Measurements from ENCODE around the gene TMEM260.
"Not testable (repeated sequence)": the region's sequence is repeated elsewhere in the genome, so short reads cannot be mapped to it uniquely, and the experiment has no call there.

Gene TMEM260

GRCh38 chr14:56594428-56594827 is 14.8 kb downstream of the TMEM260 start:
- no peak for DNase-seq (ENCODE audit: low read depth in 1 of 2, low spot score in 1 of 2)

GRCh38 chr14:56598519-56598918 is 18.9 kb downstream of the TMEM260 start:
- DNase-seq (ENCODE audit: low read depth in 1 of 2, low spot score in 1 of 2), result no peak

- no peak for DNase-seq (ENCODE audit: low read depth in 1 of 2, low spot score in 1 of 2)
These were observed 24.1 kb downstream of the TMEM260 start for GRCh38 chr14:56603648-56604047.

GRCh38 chr14:56608689-56609088 is 29.1 kb downstream of the TMEM260 start:
- DNase-seq (ENCODE audit: low read depth in 1 of 2, low spot score in 1 of 2), result no peak

GRCh38 chr14:56611663-56612062 is 32.1 kb downstream of the TMEM260 start:
- DNase-seq (ENCODE audit: low read depth in 1 of 2, low spot score in 1 of 2), result not testable (repeated sequence)

GRCh38 chr14:56617084-56617483 is 37.5 kb downstream of the TMEM260 start:
- no peak for DNase-seq (ENCODE audit: low read depth in 1 of 2, low spot score in 1 of 2)

GRCh38 chr14:56630707-56631106 is 51.1 kb downstream of the TMEM260 start:
- no peak for DNase-seq (ENCODE audit: low read depth in 1 of 2, low spot score in 1 of 2)

GRCh38 chr14:56632195-56632594 is 52.6 kb downstream of the TMEM260 start:
- no peak for DNase-seq (ENCODE audit: low read depth in 1 of 2, low spot score in 1 of 2)

GRCh38 chr14:56633544-56633943 is 53.9 kb downstream of the TMEM260 start:
- DNase-seq (ENCODE audit: low read depth in 1 of 2, low spot score in 1 of 2), result no peak

- no peak for DNase-seq (ENCODE audit: low read depth in 1 of 2, low spot score in 1 of 2)
These were observed 55.4 kb downstream of the TMEM260 start for GRCh38 chr14:56635041-56635440.

GRCh38 chr14:56647493-56647892 is 67.9 kb downstream of the TMEM260 start:
- DNase-seq (ENCODE audit: low read depth in 1 of 2, low spot score in 1 of 2), result no peak

GRCh38 chr14:56648508-56649301 is 69.1 kb downstream of the TMEM260 start:
- DNase-seq (ENCODE audit: low read depth in 1 of 2, low spot score in 1 of 2), result no peak

- no peak for DNase-seq (ENCODE audit: low read depth in 1 of 2, low spot score in 1 of 2)
These were observed 69.8 kb downstream of the TMEM260 start for GRCh38 chr14:56649382-56649781.

GRCh38 chr14:56650048-56650447 is 70.5 kb downstream of the TMEM260 start:
- no peak for DNase-seq (ENCODE audit: low read depth in 1 of 2, low spot score in 1 of 2)

GRCh38 chr14:56650979-56651378 is 71.4 kb downstream of the TMEM260 start:
- DNase-seq (ENCODE audit: low read depth in 1 of 2, low spot score in 1 of 2), result no peak

- DNase-seq (ENCODE audit: low read depth in 1 of 2, low spot score in 1 of 2), result no peak
These were observed 78.0 kb downstream of the TMEM260 start for GRCh38 chr14:56657604-56658003.

- no peak for DNase-seq (ENCODE audit: low read depth in 1 of 2, low spot score in 1 of 2)
These were observed 79.8 kb downstream of the TMEM260 start for GRCh38 chr14:56659378-56659777.

GRCh38 chr14:56659964-56660551 is 80.5 kb downstream of the TMEM260 start:
- no peak for DNase-seq (ENCODE audit: low read depth in 1 of 2, low spot score in 1 of 2)

GRCh38 chr14:56660677-56661389 is 81.2 kb downstream of the TMEM260 start:
- DNase-seq (ENCODE audit: low read depth in 1 of 2, low spot score in 1 of 2), result no peak

- no peak for DNase-seq (ENCODE audit: low read depth in 1 of 2, low spot score in 1 of 2)
These were observed 81.9 kb downstream of the TMEM260 start for GRCh38 chr14:56661478-56661877.

GRCh38 chr14:56664811-56665421 is 85.3 kb downstream of the TMEM260 start:
- DNase-seq (ENCODE audit: low read depth in 1 of 2, low spot score in 1 of 2), result no peak

- DNase-seq (ENCODE audit: low read depth in 1 of 2, low spot score in 1 of 2), result no peak
These were observed 86.7 kb downstream of the TMEM260 start for GRCh38 chr14:56666294-56666693.

All from activated CD4-positive, alpha-beta T cell treated with anti-CD3 and anti-CD28 coated beads, Interleukin-2, amount 50 U/mL, for 24 hours (primary cell).